ENCODE data around the gene CHCHD3. TPM values are rescaled to one million over a fixed set of nuclear protein-coding genes. Genes with fewer than 3 reads are reported as not detected.

Gene CHCHD3
- total and polyA plus RNA-seq, 12 donors = 12.3 to 113 (median 54.2) TPM

- Histone ChIP-seq H3K27ac (no peak overlapping the region), H3K4me1 (replicated peaks in 1 of 2) (no peaks in the 10 kb centered on the region), H3K27me3 (no peaks in the 10 kb centered on the region), H3K9me3 (replicated peaks in 1 of 3) (no peaks in the 10 kb centered on the region), H3K36me3 (replicated peaks in 1 of 2) (no peaks in the 10 kb centered on the region), H3K4me3 (no peak overlapping the region)
- TF ChIP-seq POLR2A (IDR thresholded peaks at IDR 0.05) = no peak
- DNase-seq = no peak
- 92 to 97% (median 94%) methylated on average over 11 of the region's 11 CpGs for WGBS, 4 donors
- intact Hi-C loops (cut with DNase I) = no loop called here
These were observed 298.9 kb downstream of the CHCHD3 start for GRCh38 chr7:132782777-132783640.

- no peaks in the 10 kb centered on the region for H3K36me3 ChIP-seq (replicated peaks in 1 of 2)
- H3K27me3 ChIP-seq = no peaks in the 10 kb centered on the region
- no peak for TF ChIP-seq CTCF (IDR thresholded peaks at IDR 0.05)
- no peaks in the 10 kb centered on the region for H3K9me3 ChIP-seq (replicated peaks in 1 of 3)
- DNase-seq = no peak
- intact Hi-C loops (cut with DNase I) = no loop called here
- H3K4me1 ChIP-seq (replicated peaks in 1 of 2) = no peaks in the 10 kb centered on the region
- H3K4me3 ChIP-seq = no peak overlapping the region
- WGBS, 4 donors = 94 to 100% (median 99%) methylated on average over 3 to 4 of the region's 4 CpGs
- no peak overlapping the region for H3K27ac ChIP-seq
These were observed 301.1 kb downstream of the CHCHD3 start for GRCh38 chr7:132780822-132781221.

GRCh38 chr7:132779164-132779563, 302.7 kb downstream of the CHCHD3 start:
- TF ChIP-seq CTCF (IDR thresholded peaks at IDR 0.05) = no peak
- no peak for TF ChIP-seq POLR2A (IDR thresholded peaks at IDR 0.05)
- Histone ChIP-seq H3K27me3 (no peaks in the 10 kb centered on the region), H3K36me3 (replicated peaks in 1 of 2) (no peaks in the 10 kb centered on the region), H3K4me1 (replicated peaks in 1 of 2) (no peaks in the 10 kb centered on the region), H3K27ac (no peak overlapping the region), H3K9me3 (replicated peaks in 1 of 3) (no peaks in the 10 kb centered on the region), H3K4me3 (no peak overlapping the region)
- no peak for DNase-seq
- intact Hi-C loops (cut with DNase I) = no loop called here
- WGBS, 4 donors = 46 to 57% (median 52%) methylated on average over 2 of the region's 2 CpGs

GRCh38 chr7:132778761-132779160, 303.1 kb downstream of the CHCHD3 start:
- Histone ChIP-seq H3K9me3 (replicated peaks in 1 of 3) (no peaks in the 10 kb centered on the region), H3K36me3 (replicated peaks in 1 of 2) (no peaks in the 10 kb centered on the region)
- intact Hi-C loops (cut with DNase I) = no loop called here

More at GRCh38 chr7:132778761-132779160, 303.1 kb downstream of the CHCHD3 start:
- Histone ChIP-seq H3K27me3 (no peaks in the 10 kb centered on the region), H3K27ac (no peak overlapping the region), H3K4me3 (no peak overlapping the region), H3K4me1 (replicated peaks in 1 of 2) (no peaks in the 10 kb centered on the region)
- WGBS, 4 donors = 81 to 85% (median 84%) methylated on average over 4 of the region's 4 CpGs
- DNase-seq = no peak
- TF ChIP-seq CTCF (IDR thresholded peaks at IDR 0.05) = no peak
- no peak for TF ChIP-seq POLR2A (IDR thresholded peaks at IDR 0.05)
